ENCODE measurements around the gene MYO16. TPM values are rescaled to one million over a fixed set of nuclear protein-coding genes. Genes with fewer than 3 reads are reported as not detected.

The MYO16 gene
- total RNA-seq, 1 experiment from 2014 or later, result not detected

GRCh38 chr13:109058087-109058486 lies 428.7 kb downstream of the MYO16 start:
- no CpG with 5 or more reads among the region's 5 CpGs for WGBS (ENCODE audit: extremely low coverage, insufficient read length, low lambda C conversion rate)

More at GRCh38 chr13:109058087-109058486, 428.7 kb downstream of the MYO16 start:
- DNase-seq, result no peak
- H3K9me3 ChIP-seq (ENCODE audit: control insufficient read depth, low read depth, low read length), result no peaks in the 10 kb centered on the region
- no peak overlapping the region for H4K5ac ChIP-seq (ENCODE audit: insufficient read length, low read depth, low read length)
- H3K4me2 ChIP-seq (ENCODE audit: insufficient read depth, insufficient read length, low read length), result no peak overlapping the region
- H4K8ac ChIP-seq (replicated peaks; ENCODE audit: insufficient read length, low read depth, low read length), result no peak overlapping the region
- no peak overlapping the region for H2BK20ac ChIP-seq (ENCODE audit: low read depth, low read length, poor library complexity, severe bottlenecking)
- H3K4me1 Mint-ChIP-seq, result peaks cover 7% of the 10 kb centered on the region in 2 experiments; a peak in 3 of 4 replicates
- TF ChIP-seq, protein P1, sequence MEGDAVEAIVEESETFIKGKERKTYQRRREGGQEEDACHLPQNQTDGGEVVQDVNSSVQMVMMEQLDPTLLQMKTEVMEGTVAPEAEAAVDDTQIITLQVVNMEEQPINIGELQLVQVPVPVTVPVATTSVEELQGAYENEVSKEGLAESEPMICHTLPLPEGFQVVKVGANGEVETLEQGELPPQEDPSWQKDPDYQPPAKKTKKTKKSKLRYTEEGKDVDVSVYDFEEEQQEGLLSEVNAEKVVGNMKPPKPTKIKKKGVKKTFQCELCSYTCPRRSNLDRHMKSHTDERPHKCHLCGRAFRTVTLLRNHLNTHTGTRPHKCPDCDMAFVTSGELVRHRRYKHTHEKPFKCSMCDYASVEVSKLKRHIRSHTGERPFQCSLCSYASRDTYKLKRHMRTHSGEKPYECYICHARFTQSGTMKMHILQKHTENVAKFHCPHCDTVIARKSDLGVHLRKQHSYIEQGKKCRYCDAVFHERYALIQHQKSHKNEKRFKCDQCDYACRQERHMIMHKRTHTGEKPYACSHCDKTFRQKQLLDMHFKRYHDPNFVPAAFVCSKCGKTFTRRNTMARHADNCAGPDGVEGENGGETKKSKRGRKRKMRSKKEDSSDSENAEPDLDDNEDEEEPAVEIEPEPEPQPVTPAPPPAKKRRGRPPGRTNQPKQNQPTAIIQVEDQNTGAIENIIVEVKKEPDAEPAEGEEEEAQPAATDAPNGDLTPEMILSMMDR (conservative IDR thresholded peaks at IDR 0.05), result no peak
- H4K20me1 ChIP-seq (ENCODE audit: control insufficient read depth, insufficient read depth, insufficient read length), result no peaks in the 10 kb centered on the region
- H3K4me3 Mint-ChIP-seq, result no peak overlapping the region
- no peak overlapping the region for H3K27ac ChIP-seq (ENCODE audit: insufficient read length, low read depth, low read length)
- H3K9ac ChIP-seq (ENCODE audit: extremely low read depth, insufficient read length, low read length), result no peak overlapping the region
- H3K4me1 ChIP-seq (ENCODE audit: insufficient read depth, low read length), result no peaks in the 10 kb centered on the region
- H2BK12ac ChIP-seq (ENCODE audit: insufficient read length, low read depth, low read length), result no peak overlapping the region
- H3K18ac ChIP-seq (ENCODE audit: insufficient read length, low read depth, low read length), result no peak overlapping the region
- no peak overlapping the region for H2AK5ac ChIP-seq (ENCODE audit: insufficient read length, low read length)
- H3T11ph ChIP-seq (ENCODE audit: low read length), result no peak overlapping the region
- no peak overlapping the region for H4K91ac ChIP-seq (ENCODE audit: insufficient read length, low read depth, low read length)
- H2BK5ac ChIP-seq (ENCODE audit: insufficient read length, low read length), result no peak overlapping the region
- no peaks in the 10 kb centered on the region for H3K36me3 Mint-ChIP-seq (ENCODE audit: insufficient read depth in 1 of 3, low read depth in 3 of 3)
- H2BK120ac ChIP-seq (ENCODE audit: low read depth, low read length, poor library complexity, severe bottlenecking), result no peak overlapping the region
- no peak overlapping the region for H3K56ac ChIP-seq (ENCODE audit: insufficient read length, low read depth, low read length)
- no peaks in the 10 kb centered on the region for H3K23me2 ChIP-seq (ENCODE audit: insufficient read length, low read depth, low read length, poor library complexity, severe bottlenecking)
- H3K79me2 ChIP-seq (ENCODE audit: insufficient read depth, low read length), result no peaks in the 10 kb centered on the region
- no peaks in the 10 kb centered on the region for H3K27me3 Mint-ChIP-seq (ENCODE audit: low read depth)
- H3K4ac ChIP-seq (ENCODE audit: low read depth, low read length), result no peak overlapping the region
- H3K23ac ChIP-seq (ENCODE audit: insufficient read length, low read depth, low read length), result no peak overlapping the region
- H2BK15ac ChIP-seq (ENCODE audit: low read depth, low read length), result no peak overlapping the region
- H3K27me3 ChIP-seq (ENCODE audit: insufficient read depth, low read length), result no peaks in the 10 kb centered on the region
- no peaks in the 10 kb centered on the region for H3K79me1 ChIP-seq (ENCODE audit: insufficient read depth, low read depth, low read length, poor library complexity, severe bottlenecking)
- no peak overlapping the region for H2AFZ ChIP-seq (ENCODE audit: low read length)
- peaks cover 0 to 3% of the 10 kb centered on the region in 2 experiments; a peak in 1 of 5 replicates for H3K9me3 Mint-ChIP-seq
- H3K14ac ChIP-seq (ENCODE audit: insufficient read depth, low read length), result no peak overlapping the region
- H3K27ac Mint-ChIP-seq, result no peak overlapping the region
